ENCODE results near the gene ZDHHC11.
"Not testable (repeated sequence)": the region's sequence is repeated elsewhere in the genome, so short reads cannot be mapped to it uniquely, and the experiment has no call there.

DNA sequence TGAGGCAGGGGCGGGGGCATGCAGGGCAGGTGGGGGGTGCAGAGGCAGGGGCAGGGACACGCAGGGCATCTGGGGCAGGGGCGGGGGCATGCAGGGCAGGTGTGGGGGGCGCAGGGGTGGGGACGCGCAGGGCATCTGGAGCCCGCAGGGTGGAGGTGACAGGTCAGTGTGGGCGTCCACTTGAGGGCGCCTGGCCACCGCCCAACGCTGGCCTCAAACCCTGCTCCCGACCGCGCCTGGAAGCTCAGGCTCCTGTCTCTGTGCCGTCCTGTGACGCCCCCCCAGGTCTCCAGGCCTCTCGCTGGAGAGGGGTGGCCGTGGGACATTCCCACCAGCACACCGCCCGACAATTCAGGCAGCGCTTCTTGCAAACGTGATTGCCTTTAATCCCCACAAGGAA is 6.9 kb downstream of the ZDHHC11 start:
- TF ChIP-seq, protein P1, sequence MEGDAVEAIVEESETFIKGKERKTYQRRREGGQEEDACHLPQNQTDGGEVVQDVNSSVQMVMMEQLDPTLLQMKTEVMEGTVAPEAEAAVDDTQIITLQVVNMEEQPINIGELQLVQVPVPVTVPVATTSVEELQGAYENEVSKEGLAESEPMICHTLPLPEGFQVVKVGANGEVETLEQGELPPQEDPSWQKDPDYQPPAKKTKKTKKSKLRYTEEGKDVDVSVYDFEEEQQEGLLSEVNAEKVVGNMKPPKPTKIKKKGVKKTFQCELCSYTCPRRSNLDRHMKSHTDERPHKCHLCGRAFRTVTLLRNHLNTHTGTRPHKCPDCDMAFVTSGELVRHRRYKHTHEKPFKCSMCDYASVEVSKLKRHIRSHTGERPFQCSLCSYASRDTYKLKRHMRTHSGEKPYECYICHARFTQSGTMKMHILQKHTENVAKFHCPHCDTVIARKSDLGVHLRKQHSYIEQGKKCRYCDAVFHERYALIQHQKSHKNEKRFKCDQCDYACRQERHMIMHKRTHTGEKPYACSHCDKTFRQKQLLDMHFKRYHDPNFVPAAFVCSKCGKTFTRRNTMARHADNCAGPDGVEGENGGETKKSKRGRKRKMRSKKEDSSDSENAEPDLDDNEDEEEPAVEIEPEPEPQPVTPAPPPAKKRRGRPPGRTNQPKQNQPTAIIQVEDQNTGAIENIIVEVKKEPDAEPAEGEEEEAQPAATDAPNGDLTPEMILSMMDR (IDR thresholded peaks at IDR 0.05; ENCODE audit: poor library complexity), result not testable (repeated sequence)
- not testable (repeated sequence) for TF ChIP-seq EZH2 (IDR thresholded peaks at IDR 0.05; ENCODE audit: borderline replicate concordance)
